ENCODE results near the gene CMA1.

GRCh38 chr14:24481622-24482324, 26.3 kb downstream of the CMA1 start:
- no peak for TF ChIP-seq EZH2 (IDR thresholded peaks at IDR 0.05; ENCODE audit: borderline replicate concordance, insufficient read depth, low read depth, low read length, poor library complexity, severe bottlenecking)
- TF ChIP-seq CTCF (IDR thresholded peaks at IDR 0.05): peak; percentile 70
